HG03060 (cell line): ENCODE data around the gene WDR20.
"Not testable (repeated sequence)": the region's sequence is repeated elsewhere in the genome, so short reads cannot be mapped to it uniquely, and the experiment has no call there.

Experiments
- ATAC-seq: cut with Tn5 transposase; IDR thresholded peaks from one replicate; pipeline ENCODE4 v1.9.1; 2021; ENCODE audit warnings: low read depth, moderate number of reproducible peaks; ENCODE audit not compliant: unreplicated experiment

WDR20 gene

GRCh38 chr14:102164965-102165364, 25.3 kb downstream of the WDR20 start:
- ATAC-seq, result no peak

- no peak for ATAC-seq
Observed at GRCh38 chr14:102170061-102170460, 30.4 kb downstream of the WDR20 start.

- no peak for ATAC-seq
Observed at GRCh38 chr14:102171173-102172020, 31.7 kb downstream of the WDR20 start.

GRCh38 chr14:102172021-102172272, 32.2 kb downstream of the WDR20 start:
- ATAC-seq, result not testable (repeated sequence)

GRCh38 chr14:102172721-102173120, 33.0 kb downstream of the WDR20 start:
- ATAC-seq, result not testable (repeated sequence)

GRCh38 chr14:102177161-102177560, 37.5 kb downstream of the WDR20 start:
- no peak for ATAC-seq

GRCh38 chr14:102178806-102179205, 39.1 kb downstream of the WDR20 start:
- no peak for ATAC-seq

- no peak for ATAC-seq
Observed at GRCh38 chr14:102180248-102180998, 40.7 kb downstream of the WDR20 start.

GRCh38 chr14:102181187-102181586, 41.5 kb downstream of the WDR20 start:
- ATAC-seq, result no peak

GRCh38 chr14:102182190-102182589, 42.5 kb downstream of the WDR20 start:
- no peak for ATAC-seq

- ATAC-seq, result no peak
Observed at GRCh38 chr14:102182936-102183619, 43.4 kb downstream of the WDR20 start.

GRCh38 chr14:102183886-102184285, 44.2 kb downstream of the WDR20 start:
- ATAC-seq, result no peak

GRCh38 chr14:102184316-102185035, 44.8 kb downstream of the WDR20 start:
- no peak for ATAC-seq

- ATAC-seq, result no peak
Observed at GRCh38 chr14:102185360-102185759, 45.7 kb downstream of the WDR20 start.

- no peak for ATAC-seq
Observed at GRCh38 chr14:102187044-102187443, 47.3 kb downstream of the WDR20 start.

- no peak for ATAC-seq
Observed at GRCh38 chr14:102187568-102188001, 47.9 kb downstream of the WDR20 start.

GRCh38 chr14:102188187-102188586, 48.5 kb downstream of the WDR20 start:
- ATAC-seq, result no peak

GRCh38 chr14:102189874-102190273, 50.2 kb downstream of the WDR20 start:
- no peak for ATAC-seq

- ATAC-seq, result no peak
Observed at GRCh38 chr14:102192840-102193502, 53.3 kb downstream of the WDR20 start.

GRCh38 chr14:102194856-102195255, 55.2 kb downstream of the WDR20 start:
- ATAC-seq, result no peak
